NCI-H128 (cell line): Measurements from ENCODE around the gene ELOVL5.
"Not testable (repeated sequence)": the region's sequence is repeated elsewhere in the genome, so short reads cannot be mapped to it uniquely, and the experiment has no call there.

Experiments
- DNase-seq: peaks from one replicate; lab custom pipeline; 2025; ENCODE audit not compliant: unreplicated experiment; lab: John Stamatoyannopoulos, UW

ELOVL5 gene

DNA sequence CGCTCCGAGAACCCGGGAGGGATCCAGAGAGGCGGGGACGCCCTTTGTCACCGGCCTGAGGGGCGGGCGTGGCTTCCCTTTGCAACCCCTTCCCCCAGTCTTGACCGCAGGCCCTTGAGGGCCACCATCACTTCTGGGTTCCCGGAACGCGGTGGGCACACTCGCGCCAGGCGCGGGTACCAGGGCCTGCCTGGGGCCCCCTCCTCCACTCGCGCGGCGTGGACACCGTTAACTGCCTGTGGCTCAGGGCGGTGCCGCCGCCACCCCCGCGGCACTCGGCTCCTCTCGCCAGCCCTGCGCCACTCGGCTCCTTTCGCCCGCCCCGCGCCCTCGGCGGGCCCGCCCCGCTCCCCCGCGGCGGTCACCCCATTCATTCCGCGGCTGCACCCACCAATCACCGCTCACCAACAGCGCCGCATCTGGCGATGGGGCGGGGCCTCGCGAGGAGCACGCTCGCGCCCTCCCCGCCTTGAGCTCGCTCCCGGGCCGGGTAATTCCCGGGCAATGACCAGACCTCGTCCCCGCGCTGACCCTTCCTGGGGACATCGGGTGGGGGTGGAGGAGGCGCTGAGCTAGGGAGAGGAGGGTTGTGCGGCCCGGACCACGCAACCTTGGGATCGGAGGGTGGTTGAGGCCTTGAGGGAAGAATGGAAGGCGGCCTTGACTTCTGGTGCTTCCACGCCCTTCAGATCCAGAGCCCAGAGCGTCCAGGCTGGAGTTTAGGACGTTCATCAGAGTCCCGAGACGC lies 10.5 kb upstream of the ELOVL5 start:
- DNase-seq = peak; percentile 80

DNA sequence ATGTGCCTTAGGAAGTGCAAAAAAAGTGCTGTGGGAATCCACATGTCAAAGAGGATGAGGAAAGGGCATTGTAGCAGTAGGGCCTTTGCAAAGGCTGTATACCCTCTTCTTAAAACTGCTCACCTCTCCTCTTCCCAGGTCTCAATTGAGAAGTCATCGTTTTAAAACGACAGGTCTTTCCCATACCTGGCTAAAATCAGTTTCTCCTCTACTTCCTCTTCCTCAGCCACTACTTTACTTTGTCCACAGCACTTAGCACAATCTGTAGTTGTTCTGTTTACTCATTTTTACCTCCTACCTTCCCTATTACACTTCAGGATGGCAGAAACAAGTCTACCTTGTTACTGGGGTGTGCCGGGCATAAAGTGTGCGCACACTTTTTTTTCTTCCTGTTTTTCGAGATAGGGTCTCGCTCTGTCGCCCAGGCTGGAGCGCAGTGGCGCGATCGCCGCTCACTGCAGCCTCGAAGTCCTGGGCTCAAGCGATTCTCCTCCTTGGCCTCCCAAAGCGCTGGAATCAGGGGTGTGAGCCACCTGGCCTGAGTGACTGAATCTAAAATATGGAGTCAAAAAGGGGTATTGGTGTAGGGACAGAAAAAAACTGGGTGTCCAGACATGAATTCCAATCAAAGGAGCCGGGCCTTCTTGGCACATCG lies 9.8 kb upstream of the ELOVL5 start:
- DNase-seq = no peak

GRCh38 chr6:53357576-53358360 lies 9.0 kb upstream of the ELOVL5 start:
- no peak for DNase-seq

GRCh38 chr6:53353624-53354023 lies 4.9 kb upstream of the ELOVL5 start:
- no peak for DNase-seq

GRCh38 chr6:53352360-53352759 lies 3.6 kb upstream of the ELOVL5 start:
- DNase-seq = no peak

DNA sequence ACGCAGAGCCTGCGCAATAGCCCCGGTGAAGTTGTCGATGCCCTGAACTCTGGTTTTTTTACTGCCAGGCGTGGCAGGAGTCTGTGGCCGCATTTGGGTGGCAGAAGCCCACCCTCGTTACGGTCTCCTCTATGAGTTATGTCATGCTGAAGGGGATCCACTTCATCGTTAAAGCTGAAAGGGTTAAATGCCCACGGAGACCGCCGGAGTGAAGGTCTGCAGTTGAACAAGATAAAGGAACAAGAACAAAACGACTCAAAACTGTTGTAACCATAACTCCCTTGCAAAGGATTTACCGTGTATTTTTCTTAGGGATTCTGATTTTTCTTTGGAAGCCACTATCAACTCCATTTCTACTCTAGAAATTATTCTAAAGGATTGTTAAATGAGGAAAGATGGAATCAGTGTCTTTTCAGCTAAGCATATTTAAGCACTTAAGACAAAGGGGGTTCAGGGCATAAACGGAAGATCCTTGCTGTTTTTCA lies 501 bp upstream of the ELOVL5 start:
- no peak for DNase-seq

- DNase-seq = no peak
Observed at GRCh38 chr6:53347921-53348370, 804 bp downstream of the ELOVL5 start.

DNA sequence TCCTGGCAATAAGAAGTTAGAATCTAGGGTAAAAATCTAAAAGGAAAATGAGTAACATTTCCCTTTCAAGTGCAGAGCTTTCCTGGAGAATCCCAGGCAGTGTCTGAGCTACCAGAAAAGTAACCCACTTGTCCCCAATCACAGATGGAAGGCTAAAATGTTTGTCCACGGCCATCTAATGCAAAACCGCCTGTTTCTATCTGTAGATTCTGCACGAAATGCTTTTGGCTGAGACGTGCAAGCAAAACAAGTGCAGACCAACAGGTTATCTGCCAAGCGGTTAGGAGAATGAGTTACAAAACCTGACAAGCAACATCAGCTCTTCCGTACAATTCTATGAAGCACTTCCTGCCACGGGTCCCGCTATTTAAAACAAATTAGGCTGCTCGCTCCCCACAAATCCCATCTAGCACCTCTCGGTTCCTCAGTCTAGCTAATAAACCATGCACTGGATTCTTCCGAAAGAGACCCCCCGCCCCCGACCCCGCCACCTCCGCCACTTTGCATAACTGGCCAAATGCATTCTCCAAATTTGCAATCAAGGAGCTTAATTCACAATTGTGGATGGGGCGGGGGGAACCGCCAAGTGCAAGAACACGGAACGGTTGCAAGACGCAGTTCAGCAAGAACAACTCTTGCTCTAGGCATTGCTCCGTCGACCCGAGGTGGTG lies 1.4 kb downstream of the ELOVL5 start:
- DNase-seq = no peak

DNA sequence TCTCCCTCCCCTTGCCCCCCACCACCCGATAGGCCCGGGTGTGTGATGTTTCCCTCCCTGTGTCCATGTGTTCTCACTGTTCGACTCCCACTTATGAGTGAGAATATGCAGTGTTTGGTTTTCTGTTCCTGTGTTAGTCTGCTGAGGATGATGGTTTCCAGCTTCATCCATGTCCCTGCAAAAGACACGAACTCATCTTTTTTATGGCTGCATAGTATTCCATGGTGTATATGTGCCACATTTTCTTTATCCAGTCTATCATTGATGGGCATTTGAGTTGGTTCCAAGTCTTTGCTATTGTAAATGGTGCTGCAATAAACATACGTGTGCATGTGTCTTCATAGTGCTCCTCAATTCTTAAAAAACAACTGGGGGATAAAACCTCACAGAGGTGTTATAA lies 2.7 kb downstream of the ELOVL5 start:
- DNase-seq = not testable (repeated sequence)

- DNase-seq = no peak
Observed at GRCh38 chr6:53344969-53345368, 3.8 kb downstream of the ELOVL5 start.

- no peak for DNase-seq
Observed at GRCh38 chr6:53343092-53343491, 5.7 kb downstream of the ELOVL5 start.

DNA sequence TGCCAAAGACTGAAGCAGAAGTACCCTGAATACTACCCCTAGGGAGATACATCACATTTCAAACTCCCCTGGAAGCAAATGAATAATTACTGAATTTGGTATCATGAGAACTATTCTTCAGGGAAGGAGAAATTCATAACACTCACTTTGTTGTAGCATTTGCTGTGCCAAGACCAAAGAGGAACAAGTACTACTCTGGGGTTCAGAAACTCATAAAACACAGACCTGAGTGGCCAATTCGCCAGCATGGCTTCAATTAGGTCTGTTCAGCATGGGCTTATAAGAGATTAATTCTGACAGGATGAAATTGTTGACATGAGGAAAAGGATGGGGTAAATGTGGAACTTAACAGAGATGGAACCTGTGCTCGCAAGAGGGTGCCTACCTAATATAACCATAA lies 6.5 kb downstream of the ELOVL5 start:
- DNase-seq = no peak

GRCh38 chr6:53340536-53340935 lies 8.2 kb downstream of the ELOVL5 start:
- DNase-seq = no peak

DNA sequence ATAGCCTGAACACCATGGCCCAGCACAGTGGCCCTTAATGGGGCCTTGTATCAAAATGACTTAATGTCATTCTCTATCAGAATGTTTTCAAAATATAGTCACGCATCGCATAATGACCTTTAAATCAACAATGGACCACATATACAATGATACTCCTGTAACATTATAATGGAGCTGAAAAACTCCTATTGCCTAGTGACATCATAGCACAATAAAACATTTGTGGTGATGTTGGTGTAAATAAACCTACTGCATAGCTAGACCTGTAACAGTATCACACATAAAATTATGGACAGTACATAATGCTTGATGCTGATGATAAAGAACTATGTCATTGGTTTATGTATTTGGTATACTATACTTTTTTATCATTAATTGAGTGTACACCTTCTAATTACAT lies 9.3 kb downstream of the ELOVL5 start:
- no peak for DNase-seq

- DNase-seq = no peak
Observed at GRCh38 chr6:53338304-53338703, 10.4 kb downstream of the ELOVL5 start.

DNA sequence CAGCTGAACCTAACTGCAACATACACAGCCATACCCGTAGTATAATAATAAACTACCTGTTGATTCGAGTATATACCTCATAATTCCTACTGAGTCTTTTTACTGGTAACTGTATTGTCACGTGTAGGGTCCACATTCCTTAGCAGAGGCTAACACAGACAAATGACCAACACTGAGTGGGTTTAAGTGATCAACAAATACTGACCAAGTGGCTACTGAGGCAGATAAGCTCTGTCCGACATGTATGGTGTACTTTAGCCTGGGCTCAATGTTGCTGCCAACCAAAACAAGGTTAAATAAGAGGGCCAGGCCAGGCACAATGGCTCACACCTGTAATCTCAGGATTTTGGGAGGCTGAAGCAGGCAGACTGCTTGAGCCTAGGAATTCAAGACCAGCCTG lies 12.7 kb downstream of the ELOVL5 start:
- DNase-seq = no peak

- no peak for DNase-seq
Observed at GRCh38 chr6:53335224-53335994, 13.3 kb downstream of the ELOVL5 start.

DNA sequence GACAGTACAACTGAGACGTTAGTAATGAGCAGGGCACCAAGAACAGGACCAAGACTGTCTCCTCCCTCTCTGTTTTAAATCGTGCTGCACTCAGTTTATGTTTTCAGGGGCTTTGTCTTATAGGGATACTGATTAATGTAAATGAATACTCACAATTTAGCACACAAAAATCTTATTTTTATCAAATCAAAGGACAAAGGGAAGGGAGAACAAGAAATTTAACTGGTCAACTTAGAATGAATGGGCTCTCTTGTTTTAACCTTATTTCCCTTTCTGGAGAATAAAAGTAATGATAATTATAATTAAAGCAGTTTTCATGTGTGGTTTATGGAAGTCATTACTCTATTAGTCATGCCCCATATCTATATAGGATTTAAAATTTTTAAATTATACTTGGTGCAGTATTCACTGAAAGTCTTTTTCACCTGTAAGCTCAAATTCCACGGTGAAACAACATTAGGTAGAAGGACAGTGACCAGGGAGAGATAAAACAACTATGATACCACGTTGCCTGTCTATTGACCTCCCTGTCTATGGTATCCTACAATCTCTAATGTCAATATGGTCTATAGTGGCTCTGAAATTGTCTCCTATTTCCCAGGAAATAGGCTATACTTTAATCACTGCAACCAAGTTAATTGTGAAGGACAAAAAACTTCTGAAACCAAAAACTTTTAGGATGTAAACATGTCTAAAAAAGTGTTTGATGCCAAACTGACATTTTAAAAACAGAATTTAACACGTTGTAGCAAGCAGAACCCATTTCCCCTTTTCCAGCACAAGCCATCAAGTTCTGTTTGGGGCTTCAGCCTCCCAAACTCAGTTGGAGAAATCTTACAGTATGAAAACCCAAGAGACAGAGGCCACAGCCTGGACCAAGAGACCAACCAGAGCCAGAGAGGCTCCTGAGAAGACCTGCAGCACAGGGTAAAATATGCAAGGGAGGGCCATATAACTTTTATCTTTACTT lies 15.0 kb downstream of the ELOVL5 start:
- no peak for DNase-seq

GRCh38 chr6:53331678-53332077 lies 17.1 kb downstream of the ELOVL5 start:
- DNase-seq = no peak
